NT2/D1 (cell line): ENCODE measurements around the gene PFDN5.
A peak's percentile ranks its signal among the peaks of the same experiment; 100 is the strongest.

Experiments used
- DNase-seq: peaks from one replicate; pipeline ENCODE4 v3.0.0-alpha.2; 2011; ENCODE audit warnings: low read depth, low spot score
- H3K27me3 ChIP-seq: 2 replicates; pipeline ENCODE4 v1.6.0; 2011; ENCODE audit warnings: mild to moderate bottlenecking; ENCODE audit not compliant: insufficient read length, insufficient read depth
- H3K36me3 ChIP-seq: 2 replicates; pipeline ENCODE4 v1.6.1; 2011; ENCODE audit warnings: mild to moderate bottlenecking, low read length, mixed read lengths; ENCODE audit not compliant: insufficient read depth, insufficient read length
- H3K4me1 ChIP-seq: 2 replicates; pipeline ENCODE4 v1.5.1; 2011; ENCODE audit not compliant: insufficient read depth, insufficient read length
- H3K4me3 ChIP-seq: 2 replicates; pipeline ENCODE4 v1.5.1; 2011; ENCODE audit warnings: low read depth; ENCODE audit not compliant: insufficient read length
- H3K9ac ChIP-seq: 2 replicates; pipeline ENCODE4 v1.6.0; 2011; ENCODE audit warnings: low read depth; ENCODE audit not compliant: insufficient read length
- H3K9me3 ChIP-seq: 2 replicates; pipeline ENCODE4 v1.5.1; 2011; ENCODE audit warnings: mild to moderate bottlenecking, low read length; ENCODE audit not compliant: insufficient read depth
- SUZ12 ChIP-seq: IDR thresholded peaks from 2 replicates; pipeline ENCODE4 v1.6.1; 2011; ENCODE audit not compliant: insufficient read length, insufficient read depth; ENCODE audit errors: extremely low read depth
- YY1 ChIP-seq: IDR thresholded peaks from 2 replicates; pipeline ENCODE4 v1.6.1; 2011; ENCODE audit not compliant: insufficient read length, insufficient read depth
- ZNF274 ChIP-seq: IDR thresholded peaks from 2 replicates; pipeline ENCODE4 v1.6.1; 2011; ENCODE audit warnings: mild to moderate bottlenecking, low read depth, low read length

PFDN5 gene

GRCh38 chr12:53295070-53295890 is at the start of gene PFDN5:
Gene PFDN5, plus strand, starts transcription at chr12:53295542. Its CDS starts 26 bp downstream, at chr12:53295568.
- Histone ChIP-seq H3K4me3 (peak within 1 kb of the TSS; percentile 82), H3K4me1 (peaks cover 10% of the 10 kb centered on the region), H3K9me3 (no peaks in the 10 kb centered on the region), H3K27me3 (no peaks in the 10 kb centered on the region), H3K9ac (peak within 1 kb of the TSS; percentile 92), H3K36me3 (peaks cover 70% of the 10 kb centered on the region)
- TF ChIP-seq ZNF274 (no peak), YY1 (peak; percentile 87), SUZ12 (no peak)
- DNase-seq, result peak; percentile 90

GRCh38 chr12:53251477-53252348 is 43.6 kb upstream of the PFDN5 start:
- peaks cover 22% of the 10 kb centered on the region for H3K36me3 ChIP-seq
- H3K4me3 ChIP-seq, result peak overlapping the region; percentile 92
- TF ChIP-seq YY1 (peak; percentile 62), ZNF274 (no peak), SUZ12 (no peak)
- peak; percentile 69 for DNase-seq
- H3K9me3 ChIP-seq, result no peaks in the 10 kb centered on the region
- no peaks in the 10 kb centered on the region for H3K27me3 ChIP-seq
- peaks cover 8% of the 10 kb centered on the region for H3K4me1 ChIP-seq
- H3K9ac ChIP-seq, result peak overlapping the region; percentile 92

- DNase-seq, result no peak
- peak overlapping the region; percentile 92 for H3K4me3 ChIP-seq
- no peaks in the 10 kb centered on the region for H3K27me3 ChIP-seq
- TF ChIP-seq YY1, result no peak
- TF ChIP-seq ZNF274, result no peak
- no peak for TF ChIP-seq SUZ12
- peaks cover 8% of the 10 kb centered on the region for H3K4me1 ChIP-seq
- peaks cover 22% of the 10 kb centered on the region for H3K36me3 ChIP-seq
- H3K9ac ChIP-seq, result peak overlapping the region; percentile 92
- no peaks in the 10 kb centered on the region for H3K9me3 ChIP-seq
These were observed 42.9 kb upstream of the PFDN5 start for GRCh38 chr12:53252349-53252916.

GRCh38 chr12:53253298-53253697 is 42.0 kb upstream of the PFDN5 start:
- H3K4me1 ChIP-seq, result peaks cover 8% of the 10 kb centered on the region
- no peaks in the 10 kb centered on the region for H3K9me3 ChIP-seq
- no peaks in the 10 kb centered on the region for H3K27me3 ChIP-seq
- H3K4me3 ChIP-seq, result no peak overlapping the region
- H3K36me3 ChIP-seq, result peaks cover 22% of the 10 kb centered on the region
- no peak overlapping the region for H3K9ac ChIP-seq
- no peak for DNase-seq
- no peak for TF ChIP-seq YY1

GRCh38 chr12:53254816-53255545 is 40.4 kb upstream of the PFDN5 start:
- Histone ChIP-seq H3K4me1 (peaks cover 8% of the 10 kb centered on the region), H3K9me3 (no peaks in the 10 kb centered on the region), H3K9ac (no peak overlapping the region), H3K4me3 (no peak overlapping the region), H3K27me3 (no peaks in the 10 kb centered on the region), H3K36me3 (peaks cover 22% of the 10 kb centered on the region)
- TF ChIP-seq ZNF274 (no peak), YY1 (no peak), SUZ12 (no peak)
- no peak for DNase-seq

GRCh38 chr12:53255996-53256395 is 39.3 kb upstream of the PFDN5 start:
- Histone ChIP-seq H3K36me3 (peaks cover 22% of the 10 kb centered on the region), H3K9me3 (no peaks in the 10 kb centered on the region), H3K27me3 (no peaks in the 10 kb centered on the region), H3K9ac (no peak overlapping the region), H3K4me3 (no peak overlapping the region), H3K4me1 (peaks cover 5% of the 10 kb centered on the region)
- TF ChIP-seq SUZ12 (no peak), YY1 (no peak), ZNF274 (no peak)
- DNase-seq, result no peak
